Embryonic facial prominence (tissue), 1 donor: ENCODE measurements around the gene LRRK1.

Experiments used
- DNase-seq: peaks from one replicate; pipeline ENCODE4 v3.0.0-alpha.2; 2016; ENCODE audit errors: extremely low spot score

The LRRK1 gene

DNA sequence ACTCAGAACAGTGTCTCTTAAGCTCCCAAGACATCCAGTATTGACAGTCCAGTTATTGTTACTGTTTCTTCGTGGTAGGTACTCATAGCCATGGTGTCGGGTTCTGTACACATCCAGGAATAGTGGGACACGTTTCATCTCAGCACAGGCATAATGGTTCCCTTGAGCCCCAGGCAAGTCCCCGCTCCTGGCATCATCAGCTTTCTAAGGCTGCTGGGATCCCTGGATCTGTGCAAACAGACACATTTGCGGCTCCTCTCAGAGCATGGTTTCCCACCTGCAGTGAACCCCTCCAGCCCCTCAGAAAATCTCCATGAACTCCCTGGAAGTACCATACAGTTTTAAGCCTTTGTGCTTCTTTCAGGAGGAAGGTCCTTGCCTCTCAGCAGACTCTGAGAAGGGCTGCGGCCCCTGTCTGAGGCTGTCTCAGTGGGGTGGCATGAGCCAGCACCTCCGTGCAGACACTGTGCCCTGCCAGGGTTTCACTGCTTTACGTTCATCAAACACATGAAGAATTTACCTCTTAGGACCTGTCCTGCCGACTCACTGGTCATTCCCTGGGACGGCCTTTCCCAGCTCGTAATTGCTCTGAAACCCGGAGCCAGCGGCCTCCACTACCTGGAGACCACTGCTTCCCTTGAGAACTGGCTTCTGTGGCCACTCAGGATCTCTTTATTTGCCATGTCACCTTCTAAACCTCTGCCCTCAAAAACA, 124.9 kb downstream of the LRRK1 start:
- DNase-seq = no peak

DNA sequence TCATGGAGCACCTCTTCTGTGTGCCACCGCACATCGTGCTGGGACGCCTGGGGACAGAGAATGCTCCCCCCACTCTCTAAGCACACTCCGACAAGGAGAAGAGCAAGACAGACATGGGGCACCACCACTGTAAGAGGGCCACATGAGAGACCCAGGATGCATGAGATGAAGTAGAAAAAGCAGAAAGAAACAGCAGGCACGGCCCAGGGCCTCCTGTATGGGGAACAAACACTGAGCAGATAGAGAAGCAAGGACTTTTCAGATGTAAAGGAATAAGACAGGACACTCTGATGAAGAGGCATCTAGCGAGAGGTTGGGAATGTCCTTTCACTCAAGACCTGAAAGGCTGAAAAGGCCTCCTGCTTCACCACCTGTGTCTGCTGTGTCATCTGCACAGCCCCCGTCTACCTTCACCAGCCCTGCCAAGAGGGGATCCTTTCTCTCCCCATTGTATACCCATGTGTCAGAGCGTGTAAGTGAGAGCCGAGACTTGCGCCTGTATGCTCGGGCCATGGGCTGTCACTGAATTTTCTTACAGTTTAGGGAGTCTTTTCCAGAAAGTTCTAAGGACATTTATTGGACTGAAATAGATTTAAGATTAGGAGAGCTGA, 125.6 kb downstream of the LRRK1 start:
- DNase-seq = no peak

DNA sequence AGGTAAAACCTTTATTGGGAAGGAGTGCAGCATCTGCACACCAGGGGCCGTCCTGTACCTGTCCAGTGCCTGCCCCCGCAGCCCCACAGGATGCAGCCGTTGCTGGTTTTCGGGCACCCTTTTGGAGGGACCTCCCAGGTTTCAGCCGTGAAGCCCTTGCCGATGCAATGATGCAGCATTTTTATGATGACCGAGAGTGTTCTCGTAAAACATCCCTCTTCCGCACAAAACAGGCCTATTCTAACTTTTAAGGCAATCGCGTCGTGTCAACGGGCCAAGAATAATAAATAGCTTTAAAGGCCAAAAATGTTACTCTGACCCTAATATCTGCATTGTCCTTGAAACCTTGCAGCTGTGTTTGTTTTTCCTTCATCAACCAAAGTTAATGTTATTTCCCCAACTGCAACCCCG, 126.1 kb downstream of the LRRK1 start:
- DNase-seq = no peak

GRCh38 chr15:101045835-101046691, 126.9 kb downstream of the LRRK1 start:
- no peak for DNase-seq

GRCh38 chr15:101046826-101047225, 127.7 kb downstream of the LRRK1 start:
- no peak for DNase-seq

DNA sequence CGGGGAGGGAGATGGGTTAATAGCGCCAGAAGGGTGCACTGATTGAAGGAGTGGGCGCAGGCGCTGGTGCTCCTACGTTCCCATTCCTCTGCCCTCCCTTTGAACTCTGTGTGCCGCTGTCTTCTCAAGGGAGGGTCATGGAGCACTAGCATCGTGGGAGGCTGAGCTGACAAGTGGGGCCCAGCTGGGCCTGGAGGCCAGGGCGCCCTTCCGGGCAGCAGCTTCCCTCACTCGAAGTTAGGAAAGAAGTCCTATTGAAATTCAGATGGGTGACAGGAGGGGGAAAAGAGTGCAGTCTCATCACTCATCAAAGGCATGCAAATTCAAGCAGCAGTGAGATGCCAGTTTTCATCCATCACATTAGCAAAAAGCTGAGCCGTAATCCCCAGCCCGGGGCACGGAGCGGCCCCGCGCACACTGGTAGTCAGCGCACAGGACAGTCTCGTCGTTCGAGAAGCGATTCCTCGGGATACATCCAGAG, 128.2 kb downstream of the LRRK1 start:
- no peak for DNase-seq

- DNase-seq = no peak
Measured at GRCh38 chr15:101048176-101048575, 129.0 kb downstream of the LRRK1 start.

DNA sequence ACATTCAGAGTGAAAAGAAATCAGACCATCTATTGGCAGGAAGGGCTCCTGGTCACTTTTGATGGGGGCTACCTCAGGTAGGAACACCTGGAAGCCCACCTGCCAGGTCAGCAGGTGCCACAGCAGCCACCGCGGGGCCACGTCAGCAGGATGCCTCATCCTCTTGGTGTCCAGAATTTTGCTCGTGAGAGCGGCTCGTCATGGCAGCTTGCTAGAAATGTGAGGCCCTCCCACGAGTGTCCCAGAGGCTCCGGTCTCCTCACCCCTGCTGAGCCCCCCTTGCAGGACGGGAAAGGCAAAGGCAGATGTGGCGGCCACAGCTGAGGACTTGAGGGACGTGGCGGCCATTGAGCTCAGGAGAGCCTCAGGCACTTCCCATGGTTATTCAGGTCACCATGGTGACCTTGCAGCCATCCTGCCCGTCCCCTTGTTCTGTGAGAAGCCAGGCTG, 129.4 kb downstream of the LRRK1 start:
- no peak for DNase-seq

DNA sequence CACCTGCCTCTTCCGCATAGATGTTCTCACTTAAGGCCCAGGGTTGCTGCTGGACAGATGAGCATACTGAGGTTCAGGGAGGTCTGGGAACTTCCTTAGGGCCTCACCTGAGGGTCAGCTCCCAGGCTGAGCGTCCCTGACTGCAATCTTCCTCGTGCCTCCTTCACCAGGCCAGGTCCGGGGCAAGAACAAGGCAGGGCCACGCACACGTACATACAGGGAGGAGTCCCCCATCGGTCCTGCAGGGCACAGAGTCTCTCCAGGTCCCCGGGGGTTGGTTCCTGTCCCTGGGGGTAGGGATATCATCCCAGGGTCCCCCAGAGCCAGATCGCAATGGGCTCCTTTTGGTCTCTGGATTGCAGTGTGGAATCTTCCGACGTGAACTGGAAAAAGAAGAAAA, 130.1 kb downstream of the LRRK1 start:
- no peak for DNase-seq

- DNase-seq = no peak
Measured at GRCh38 chr15:101049856-101050622, 130.9 kb downstream of the LRRK1 start.

DNA sequence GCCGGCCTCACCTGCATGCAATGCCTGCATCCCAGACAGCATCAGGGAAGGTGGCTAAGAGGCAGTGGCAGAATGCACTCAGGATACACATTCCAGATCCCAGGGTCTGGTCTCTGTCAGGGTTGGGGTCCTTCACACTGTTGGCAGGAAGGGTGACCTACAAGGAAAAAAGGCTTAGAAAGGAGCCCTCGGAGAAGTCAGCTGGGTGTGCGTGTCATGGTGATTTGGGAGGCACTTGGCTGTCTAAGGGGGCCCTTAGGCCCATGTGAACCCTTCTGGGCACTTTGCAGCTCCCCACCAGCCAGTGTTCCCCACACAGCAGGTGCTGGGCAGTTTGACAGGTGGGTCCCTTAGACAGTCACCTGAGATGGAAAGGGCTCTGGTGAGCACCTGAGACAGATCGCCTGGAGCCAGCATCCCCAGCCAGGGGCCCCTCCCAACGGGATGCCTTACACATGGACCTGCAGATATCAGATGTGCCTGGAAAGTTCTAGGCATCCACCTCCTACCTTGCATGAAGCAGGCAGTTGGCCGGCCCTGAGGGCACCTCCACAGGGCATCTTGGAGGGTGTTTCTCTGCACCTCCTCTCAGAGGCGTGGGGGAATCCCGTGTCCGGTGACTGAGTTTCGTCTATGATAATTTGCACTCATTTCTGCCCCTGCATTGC, 131.6 kb downstream of the LRRK1 start:
- DNase-seq = no peak

GRCh38 chr15:101051291-101052030, 132.3 kb downstream of the LRRK1 start:
- no peak for DNase-seq

DNA sequence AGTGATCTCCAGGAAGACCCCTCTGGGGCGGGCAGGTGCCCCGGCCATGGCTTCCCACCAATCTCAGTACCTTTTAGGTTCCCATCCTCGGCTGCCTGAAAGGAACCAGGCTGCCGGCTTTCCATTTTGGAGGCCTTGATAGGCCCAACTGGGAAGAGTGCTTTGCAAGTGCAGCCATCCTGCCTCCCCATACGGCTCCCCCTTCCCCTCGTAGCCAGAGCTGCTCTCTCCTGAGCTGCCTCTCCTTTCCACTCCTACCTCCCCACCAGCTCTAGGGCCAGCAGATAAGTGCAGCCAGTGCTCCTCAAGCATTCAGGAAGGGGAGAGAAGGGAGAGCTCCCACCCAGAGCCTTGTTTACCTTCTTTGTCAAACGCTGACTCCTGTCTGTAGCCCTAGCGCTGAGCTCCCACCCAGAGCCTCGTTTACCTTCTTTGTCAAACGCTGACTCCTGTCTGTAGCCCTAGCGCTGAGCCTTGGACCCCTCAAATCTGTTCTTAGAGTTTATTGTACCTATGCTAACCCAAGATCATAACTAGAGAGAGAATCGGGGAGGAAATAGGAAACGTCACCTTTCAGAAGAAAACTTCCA, 133.0 kb downstream of the LRRK1 start:
- no peak for DNase-seq

GRCh38 chr15:101052681-101053121, 133.5 kb downstream of the LRRK1 start:
- no peak for DNase-seq

GRCh38 chr15:101053261-101053660, 134.1 kb downstream of the LRRK1 start:
- no peak for DNase-seq

- DNase-seq = no peak
Measured at GRCh38 chr15:101054116-101054515, 135.0 kb downstream of the LRRK1 start.

DNA sequence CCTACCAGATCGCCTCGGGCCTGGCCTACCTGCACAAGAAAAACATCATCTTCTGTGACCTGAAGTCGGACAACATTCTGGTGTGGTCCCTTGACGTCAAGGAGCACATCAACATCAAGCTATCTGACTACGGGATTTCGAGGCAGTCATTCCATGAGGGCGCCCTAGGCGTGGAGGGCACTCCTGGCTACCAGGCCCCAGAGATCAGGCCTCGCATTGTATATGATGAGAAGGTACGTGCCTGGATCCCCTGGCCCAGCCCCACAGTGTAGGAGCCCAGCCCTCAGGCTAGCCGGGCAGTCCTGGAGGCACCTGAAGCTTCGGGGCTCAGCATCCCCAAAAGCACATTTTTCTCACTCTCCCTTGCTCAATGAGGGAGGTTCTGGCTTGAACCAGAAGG, 135.8 kb downstream of the LRRK1 start:
- DNase-seq = no peak

DNA sequence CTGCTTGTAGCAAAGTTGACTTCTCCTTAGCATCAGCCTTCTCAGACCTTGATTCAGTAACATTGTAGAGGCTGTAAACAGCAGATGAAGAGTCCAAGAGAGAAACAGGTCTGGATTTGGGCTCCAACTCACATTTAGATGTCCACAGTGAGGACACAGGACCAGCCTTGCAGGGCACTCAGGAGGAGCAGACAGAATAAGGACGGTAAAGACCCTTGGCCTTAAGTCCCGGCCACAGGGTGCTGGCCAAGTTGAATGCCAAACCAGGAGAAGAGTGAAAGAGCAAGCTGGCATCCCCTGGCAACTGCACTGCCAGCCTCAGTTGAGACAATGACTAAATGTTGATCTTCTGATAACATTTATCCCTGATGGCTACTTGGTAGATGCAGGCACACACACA, 136.3 kb downstream of the LRRK1 start:
- DNase-seq = no peak

- no peak for DNase-seq
Measured at GRCh38 chr15:101056366-101057334, 137.5 kb downstream of the LRRK1 start.
